ENCODE data around the gene TBC1D16. TPM values are rescaled to one million over a fixed set of nuclear protein-coding genes. Genes with fewer than 3 reads are reported as not detected.

Gene TBC1D16
- total and polyA plus RNA-seq, 2 donors from 2014 or later: 9.1 to 68.0 TPM

DNA sequence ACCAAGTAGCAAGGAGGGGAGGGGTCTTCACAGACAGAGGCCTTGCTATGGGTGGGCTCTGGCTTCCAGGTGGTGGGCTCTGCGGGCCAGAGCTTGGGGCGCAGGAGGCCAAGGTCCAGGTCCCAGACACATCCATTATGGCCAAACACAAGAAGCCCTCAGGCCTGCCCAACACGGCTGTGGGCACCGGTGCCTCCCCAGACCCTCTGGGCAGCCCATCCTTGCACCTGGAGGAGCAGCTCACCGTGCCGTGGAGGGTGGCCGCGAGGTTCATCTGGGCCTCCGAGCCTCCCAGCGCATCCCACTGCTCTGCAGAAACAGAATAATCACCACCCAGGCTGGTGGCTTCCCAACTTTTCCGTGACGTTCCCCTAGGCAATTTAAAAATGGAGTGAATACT lies 55.9 kb downstream of the TBC1D16 start:
- H3K4me1 ChIP-seq (ENCODE audit: control insufficient read depth in 2 of 3, insufficient read depth in 2 of 3, low read depth in 1 of 3, low read length in 3 of 3): no peaks in the 10 kb centered on the region
- H3K4me3 ChIP-seq (ENCODE audit: low read length in 3 of 3): no peak overlapping the region
- FAIRE-seq (no peak), DNase-seq (peak in 2 of 5 donors; percentile 43 to 54)
- no peak overlapping the region for H3K9ac ChIP-seq (ENCODE audit: low read length in 3 of 3)
- no peaks in the 10 kb centered on the region for H3K27me3 ChIP-seq (ENCODE audit: control insufficient read depth, insufficient read depth, low read length)
- TF ChIP-seq, protein P1, sequence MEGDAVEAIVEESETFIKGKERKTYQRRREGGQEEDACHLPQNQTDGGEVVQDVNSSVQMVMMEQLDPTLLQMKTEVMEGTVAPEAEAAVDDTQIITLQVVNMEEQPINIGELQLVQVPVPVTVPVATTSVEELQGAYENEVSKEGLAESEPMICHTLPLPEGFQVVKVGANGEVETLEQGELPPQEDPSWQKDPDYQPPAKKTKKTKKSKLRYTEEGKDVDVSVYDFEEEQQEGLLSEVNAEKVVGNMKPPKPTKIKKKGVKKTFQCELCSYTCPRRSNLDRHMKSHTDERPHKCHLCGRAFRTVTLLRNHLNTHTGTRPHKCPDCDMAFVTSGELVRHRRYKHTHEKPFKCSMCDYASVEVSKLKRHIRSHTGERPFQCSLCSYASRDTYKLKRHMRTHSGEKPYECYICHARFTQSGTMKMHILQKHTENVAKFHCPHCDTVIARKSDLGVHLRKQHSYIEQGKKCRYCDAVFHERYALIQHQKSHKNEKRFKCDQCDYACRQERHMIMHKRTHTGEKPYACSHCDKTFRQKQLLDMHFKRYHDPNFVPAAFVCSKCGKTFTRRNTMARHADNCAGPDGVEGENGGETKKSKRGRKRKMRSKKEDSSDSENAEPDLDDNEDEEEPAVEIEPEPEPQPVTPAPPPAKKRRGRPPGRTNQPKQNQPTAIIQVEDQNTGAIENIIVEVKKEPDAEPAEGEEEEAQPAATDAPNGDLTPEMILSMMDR (IDR thresholded peaks at IDR 0.05; ENCODE audit: borderline replicate concordance, extremely low read depth, insufficient read depth): no peak
- H3K36me3 ChIP-seq (ENCODE audit: control insufficient read depth in 2 of 3, insufficient read depth in 3 of 3, low read length in 3 of 3): no peaks in the 10 kb centered on the region
- peak overlapping the region in 1 of 2 donors; percentile 6 for H3K27ac ChIP-seq (ENCODE audit: low read depth in 2 of 2, low read length in 2 of 2)
- H3K9me3 ChIP-seq (ENCODE audit: control insufficient read depth in 2 of 3, insufficient read depth in 1 of 3, low read length in 3 of 3): no peaks in the 10 kb centered on the region
- intact Hi-C loops (cut with DNase I): no loop called here

DNA sequence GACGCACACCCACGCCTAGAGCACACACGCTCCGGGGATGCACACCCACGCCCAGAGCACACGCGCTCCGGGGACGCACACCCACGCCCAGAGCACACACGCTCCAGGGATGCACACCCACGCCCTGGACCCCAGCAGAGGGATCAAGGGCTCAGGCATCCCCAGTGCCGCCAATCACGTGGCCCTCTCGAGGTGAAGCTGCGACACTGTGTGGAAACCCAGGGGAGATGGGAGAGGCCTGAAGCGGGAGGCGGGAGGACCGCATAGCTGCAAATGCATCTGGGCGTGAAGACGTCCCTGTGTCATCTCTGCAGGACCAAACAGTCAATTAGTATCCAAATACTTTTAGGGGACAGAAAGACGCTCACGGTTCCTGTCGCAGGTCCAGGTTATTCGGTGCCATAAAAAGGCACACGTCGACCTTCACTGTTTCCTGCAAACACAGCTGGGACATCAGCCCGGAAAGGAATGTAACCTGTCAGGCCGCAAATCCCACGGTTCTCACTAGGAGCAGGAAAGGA lies 56.4 kb downstream of the TBC1D16 start:
- DNase-seq (peak in 3 of 5 donors; percentile 39 to 64 (median 51)), FAIRE-seq (no peak)
- Histone ChIP-seq H3K4me1 (ENCODE audit: control insufficient read depth in 2 of 3, insufficient read depth in 2 of 3, low read depth in 1 of 3, low read length in 3 of 3) (no peaks in the 10 kb centered on the region), H3K27ac (ENCODE audit: low read depth in 2 of 2, low read length in 2 of 2) (peak overlapping the region in 1 of 2 donors; percentile 6), H3K9me3 (ENCODE audit: control insufficient read depth in 2 of 3, insufficient read depth in 1 of 3, low read length in 3 of 3) (no peaks in the 10 kb centered on the region), H3K27me3 (ENCODE audit: control insufficient read depth, insufficient read depth, low read length) (no peaks in the 10 kb centered on the region), H3K4me3 (ENCODE audit: low read length in 3 of 3) (no peak overlapping the region), H3K9ac (ENCODE audit: low read length in 3 of 3) (no peak overlapping the region), H3K36me3 (ENCODE audit: control insufficient read depth in 2 of 3, insufficient read depth in 3 of 3, low read length in 3 of 3) (no peaks in the 10 kb centered on the region)
- intact Hi-C loops (cut with DNase I): no loop called here
- TF ChIP-seq, protein P1 (IDR thresholded peaks at IDR 0.05; ENCODE audit: borderline replicate concordance, extremely low read depth, insufficient read depth): no peak

DNA sequence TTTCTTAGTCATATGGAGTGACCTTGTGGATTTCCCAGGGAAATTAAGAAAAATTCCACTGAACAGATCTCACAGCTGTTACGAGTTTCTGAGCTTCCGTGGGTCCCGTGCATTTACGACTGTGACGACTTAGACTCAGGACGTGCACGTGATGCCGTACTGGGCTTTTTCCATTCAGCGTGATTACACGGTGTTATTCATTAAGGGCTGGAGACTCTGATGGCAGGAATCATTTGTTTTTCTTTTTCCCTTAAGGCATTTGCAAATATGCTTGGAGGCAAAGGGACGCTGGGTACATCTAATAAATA lies 57.2 kb downstream of the TBC1D16 start:
- no peaks in the 10 kb centered on the region for H3K36me3 ChIP-seq (ENCODE audit: control insufficient read depth in 2 of 3, insufficient read depth in 3 of 3, low read length in 3 of 3)
- H3K4me3 ChIP-seq (ENCODE audit: low read length in 3 of 3): no peak overlapping the region
- H3K4me1 ChIP-seq (ENCODE audit: control insufficient read depth in 2 of 3, insufficient read depth in 2 of 3, low read depth in 1 of 3, low read length in 3 of 3): no peaks in the 10 kb centered on the region
- intact Hi-C loops (cut with DNase I): no loop called here
- no peaks in the 10 kb centered on the region for H3K27me3 ChIP-seq (ENCODE audit: control insufficient read depth, insufficient read depth, low read length)
- H3K27ac ChIP-seq (ENCODE audit: low read depth in 2 of 2, low read length in 2 of 2): peak overlapping the region in 1 of 2 donors; percentile 40
- no peak overlapping the region for H3K9ac ChIP-seq (ENCODE audit: low read length in 3 of 3)
- TF ChIP-seq, protein P1 (IDR thresholded peaks at IDR 0.05; ENCODE audit: borderline replicate concordance, extremely low read depth, insufficient read depth): no peak
- H3K9me3 ChIP-seq (ENCODE audit: control insufficient read depth in 2 of 3, insufficient read depth in 1 of 3, low read length in 3 of 3): no peaks in the 10 kb centered on the region
- peak in 2 of 5 donors; percentile 54 to 79 for DNase-seq
- no peak for FAIRE-seq
